GM12878 (cell line): ENCODE measurements around the gene DDX39A. TPM values are rescaled to one million over a fixed set of nuclear protein-coding genes. Genes with fewer than 3 reads are reported as not detected.

Experiments
- CBX3 ChIP-seq: fragments of 200-600 bp; sonication (generic); IDR thresholded peaks from 2 replicates; pipeline ENCODE4 v1.6.1; 2016; ENCODE audit warnings: low read depth, borderline replicate concordance
- GABPA ChIP-seq: IDR thresholded peaks from 2 replicates; pipeline ENCODE4 v1.6.1; 2014; ENCODE audit warnings: antibody characterized with exemption, low read depth, mild to moderate bottlenecking, inconsistent platforms
- MTA3 ChIP-seq: IDR thresholded peaks from 2 replicates; pipeline ENCODE4 v1.6.1; 2012; ENCODE audit warnings: low read length, inconsistent platforms, borderline replicate concordance
- POU2F2 ChIP-seq: IDR thresholded peaks from 3 replicates; pipeline ENCODE4 v1.6.1; 2011; ENCODE audit warnings: low read depth, mild to moderate bottlenecking, low read length, borderline replicate concordance
- SMC3 ChIP-seq: IDR thresholded peaks from 2 replicates; pipeline ENCODE4 v1.6.1; 2011; ENCODE audit warnings: low read length, improper control_type of control experiment, borderline replicate concordance
- SREBF2 ChIP-seq: IDR thresholded peaks from 2 replicates; pipeline ENCODE4 v1.6.1; 2012; ENCODE audit warnings: mild to moderate bottlenecking, low read length
- STAT1 ChIP-seq: fragments of 450-650 bp; conservative IDR thresholded peaks from 2 replicates; pipeline ENCODE4 v1.6.1; 2014; ENCODE audit warnings: antibody characterized with exemption, mild to moderate bottlenecking
- ZZZ3 ChIP-seq: IDR thresholded peaks from 2 replicates; pipeline ENCODE4 v1.6.1; 2011; ENCODE audit warnings: low read depth; ENCODE audit not compliant: control insufficient read depth, insufficient read length
- polyA plus RNA-seq, 11 experiments: library from polyadenylated mRNA; depleted of rRNA in 4 of 11; unstranded in 6 of 11; stranded (reverse) in 5 of 11; fragments of >200 nt; fragmentation: Nextera tagmentation in 4 of 11; fragmentation: Illumina TruSeq in 1 of 11; extraction: Ambion mirVana in 4 of 11; extraction: Trizol in 1 of 11; gene quantifications; 1 replicate in 1 of 11; 2 replicates in 10 of 11; pipeline versions ENCODE4 v1.2.1 to v1.2.3, GENCODE V29; 2011 to 2016; ENCODE audit warnings: inconsistent platforms in 2 of 11, missing spikeins in 2 of 11, low read depth in 1 of 11
- total RNA-seq, 4 experiments: library from RNA; depleted of rRNA in 3 of 4; stranded (reverse); fragments of >200 nt in 3 of 4; fragmentation: Illumina TruSeq in 1 of 4; extraction: Trizol in 1 of 4; gene quantifications; 2 replicates each; pipeline versions ENCODE4 v1.2.1 to v1.2.3, GENCODE V29; 2013 to 2021
- TF ChIP-seq, protein P1 (sequence below): fragments of 450-650 bp; IDR thresholded peaks from 2 replicates; pipeline ENCODE4 v1.6.1; 2017; ENCODE audit warnings: mild to moderate bottlenecking, moderate library complexity
- TF ChIP-seq, protein P2 (sequence below): IDR thresholded peaks from 2 replicates; pipeline ENCODE4 v1.6.1; 2012; ENCODE audit warnings: low read depth, low read length, improper control_type of control experiment
- TF ChIP-seq, protein P3 (sequence below): fragments of 150-350 bp; IDR thresholded peaks from 2 replicates; pipeline ENCODE4 v1.6.1; 2016; ENCODE audit warnings: low read depth, low read length

The DDX39A gene
- total and polyA plus RNA-seq, 10 of the 15 experiments (the other 5 are each of a cell fraction or from before 2014, with no cell fraction given), result 113 to 378 (median 224) TPM

DNA sequence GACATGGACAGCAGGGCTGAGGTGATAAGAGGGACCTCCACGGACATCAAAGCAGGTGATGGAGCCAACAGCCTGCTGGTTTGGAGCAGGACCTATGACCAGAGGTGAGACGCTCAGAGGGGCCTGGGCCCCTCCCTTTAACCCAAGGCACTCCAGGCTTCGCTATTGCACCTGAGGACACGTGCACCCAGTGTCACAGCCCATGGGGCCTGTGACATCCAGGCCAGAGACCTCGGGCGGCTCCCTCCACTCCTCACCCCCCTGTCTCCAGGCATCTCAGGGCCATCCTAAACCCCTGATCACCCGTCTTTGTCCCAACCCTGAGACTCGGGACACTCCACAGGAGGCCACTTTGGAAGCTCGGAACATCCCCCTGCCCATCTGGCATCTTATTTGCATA is 25.0 kb downstream of the DDX39A start (continued):
- TF ChIP-seq, protein P1, sequence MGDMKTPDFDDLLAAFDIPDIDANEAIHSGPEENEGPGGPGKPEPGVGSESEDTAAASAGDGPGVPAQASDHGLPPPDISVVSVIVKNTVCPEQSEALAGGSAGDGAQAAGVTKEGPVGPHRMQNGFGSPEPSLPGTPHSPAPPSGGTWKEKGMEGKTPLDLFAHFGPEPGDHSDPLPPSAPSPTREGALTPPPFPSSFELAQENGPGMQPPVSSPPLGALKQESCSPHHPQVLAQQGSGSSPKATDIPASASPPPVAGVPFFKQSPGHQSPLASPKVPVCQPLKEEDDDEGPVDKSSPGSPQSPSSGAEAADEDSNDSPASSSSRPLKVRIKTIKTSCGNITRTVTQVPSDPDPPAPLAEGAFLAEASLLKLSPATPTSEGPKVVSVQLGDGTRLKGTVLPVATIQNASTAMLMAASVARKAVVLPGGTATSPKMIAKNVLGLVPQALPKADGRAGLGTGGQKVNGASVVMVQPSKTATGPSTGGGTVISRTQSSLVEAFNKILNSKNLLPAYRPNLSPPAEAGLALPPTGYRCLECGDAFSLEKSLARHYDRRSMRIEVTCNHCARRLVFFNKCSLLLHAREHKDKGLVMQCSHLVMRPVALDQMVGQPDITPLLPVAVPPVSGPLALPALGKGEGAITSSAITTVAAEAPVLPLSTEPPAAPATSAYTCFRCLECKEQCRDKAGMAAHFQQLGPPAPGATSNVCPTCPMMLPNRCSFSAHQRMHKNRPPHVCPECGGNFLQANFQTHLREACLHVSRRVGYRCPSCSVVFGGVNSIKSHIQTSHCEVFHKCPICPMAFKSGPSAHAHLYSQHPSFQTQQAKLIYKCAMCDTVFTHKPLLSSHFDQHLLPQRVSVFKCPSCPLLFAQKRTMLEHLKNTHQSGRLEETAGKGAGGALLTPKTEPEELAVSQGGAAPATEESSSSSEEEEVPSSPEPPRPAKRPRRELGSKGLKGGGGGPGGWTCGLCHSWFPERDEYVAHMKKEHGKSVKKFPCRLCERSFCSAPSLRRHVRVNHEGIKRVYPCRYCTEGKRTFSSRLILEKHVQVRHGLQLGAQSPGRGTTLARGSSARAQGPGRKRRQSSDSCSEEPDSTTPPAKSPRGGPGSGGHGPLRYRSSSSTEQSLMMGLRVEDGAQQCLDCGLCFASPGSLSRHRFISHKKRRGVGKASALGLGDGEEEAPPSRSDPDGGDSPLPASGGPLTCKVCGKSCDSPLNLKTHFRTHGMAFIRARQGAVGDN, result no peak
- no peak for TF ChIP-seq MTA3
- no peak for TF ChIP-seq STAT1
- no peak for TF ChIP-seq SREBF2
- TF ChIP-seq POU2F2, result no peak
- TF ChIP-seq, protein P2, sequence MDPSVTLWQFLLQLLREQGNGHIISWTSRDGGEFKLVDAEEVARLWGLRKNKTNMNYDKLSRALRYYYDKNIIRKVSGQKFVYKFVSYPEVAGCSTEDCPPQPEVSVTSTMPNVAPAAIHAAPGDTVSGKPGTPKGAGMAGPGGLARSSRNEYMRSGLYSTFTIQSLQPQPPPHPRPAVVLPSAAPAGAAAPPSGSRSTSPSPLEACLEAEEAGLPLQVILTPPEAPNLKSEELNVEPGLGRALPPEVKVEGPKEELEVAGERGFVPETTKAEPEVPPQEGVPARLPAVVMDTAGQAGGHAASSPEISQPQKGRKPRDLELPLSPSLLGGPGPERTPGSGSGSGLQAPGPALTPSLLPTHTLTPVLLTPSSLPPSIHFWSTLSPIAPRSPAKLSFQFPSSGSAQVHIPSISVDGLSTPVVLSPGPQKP, result no peak
- no peak for TF ChIP-seq ZZZ3
- TF ChIP-seq, protein P3, sequence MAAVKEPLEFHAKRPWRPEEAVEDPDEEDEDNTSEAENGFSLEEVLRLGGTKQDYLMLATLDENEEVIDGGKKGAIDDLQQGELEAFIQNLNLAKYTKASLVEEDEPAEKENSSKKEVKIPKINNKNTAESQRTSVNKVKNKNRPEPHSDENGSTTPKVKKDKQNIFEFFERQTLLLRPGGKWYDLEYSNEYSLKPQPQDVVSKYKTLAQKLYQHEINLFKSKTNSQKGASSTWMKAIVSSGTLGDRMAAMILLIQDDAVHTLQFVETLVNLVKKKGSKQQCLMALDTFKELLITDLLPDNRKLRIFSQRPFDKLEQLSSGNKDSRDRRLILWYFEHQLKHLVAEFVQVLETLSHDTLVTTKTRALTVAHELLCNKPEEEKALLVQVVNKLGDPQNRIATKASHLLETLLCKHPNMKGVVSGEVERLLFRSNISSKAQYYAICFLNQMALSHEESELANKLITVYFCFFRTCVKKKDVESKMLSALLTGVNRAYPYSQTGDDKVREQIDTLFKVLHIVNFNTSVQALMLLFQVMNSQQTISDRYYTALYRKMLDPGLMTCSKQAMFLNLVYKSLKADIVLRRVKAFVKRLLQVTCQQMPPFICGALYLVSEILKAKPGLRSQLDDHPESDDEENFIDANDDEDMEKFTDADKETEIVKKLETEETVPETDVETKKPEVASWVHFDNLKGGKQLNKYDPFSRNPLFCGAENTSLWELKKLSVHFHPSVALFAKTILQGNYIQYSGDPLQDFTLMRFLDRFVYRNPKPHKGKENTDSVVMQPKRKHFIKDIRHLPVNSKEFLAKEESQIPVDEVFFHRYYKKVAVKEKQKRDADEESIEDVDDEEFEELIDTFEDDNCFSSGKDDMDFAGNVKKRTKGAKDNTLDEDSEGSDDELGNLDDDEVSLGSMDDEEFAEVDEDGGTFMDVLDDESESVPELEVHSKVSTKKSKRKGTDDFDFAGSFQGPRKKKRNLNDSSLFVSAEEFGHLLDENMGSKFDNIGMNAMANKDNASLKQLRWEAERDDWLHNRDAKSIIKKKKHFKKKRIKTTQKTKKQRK, result no peak
- no peak for TF ChIP-seq GABPA
- no peak for TF ChIP-seq SMC3
- no peak for TF ChIP-seq CBX3
